Activated T-helper 1 cell treated with anti-CD3 and anti-CD28 coated beads, Interleukin-2, amount 50 U/mL, for 16 hours (primary cell): ENCODE measurements around the gene URB1.
"Not testable (repeated sequence)": the region's sequence is repeated elsewhere in the genome, so short reads cannot be mapped to it uniquely, and the experiment has no call there.

Source experiments
- DNase-seq, 2 donors: peaks; one replicate each; pipeline ENCODE4 v3.0.0-alpha.2; 2020; ENCODE audit warnings: low read depth in 1 of 2, low spot score in 1 of 2

The URB1 gene

GRCh38 chr21:32378956-32379355 lies 13.9 kb downstream of the URB1 start:
- no peak for DNase-seq

GRCh38 chr21:32377991-32378390 lies 14.8 kb downstream of the URB1 start:
- DNase-seq, result no peak

GRCh38 chr21:32377506-32377905 lies 15.3 kb downstream of the URB1 start:
- DNase-seq, result no peak

GRCh38 chr21:32372755-32373154 lies 20.1 kb downstream of the URB1 start:
- no peak for DNase-seq

GRCh38 chr21:32371913-32372314 lies 20.9 kb downstream of the URB1 start:
- DNase-seq, result no peak

GRCh38 chr21:32370998-32371766 lies 21.6 kb downstream of the URB1 start:
- DNase-seq, result no peak

GRCh38 chr21:32368961-32369360 lies 23.9 kb downstream of the URB1 start:
- DNase-seq, result not testable (repeated sequence)

GRCh38 chr21:32368386-32368785 lies 24.4 kb downstream of the URB1 start:
- no peak for DNase-seq

GRCh38 chr21:32367158-32367557 lies 25.7 kb downstream of the URB1 start:
- DNase-seq, result no peak

GRCh38 chr21:32366191-32366590 lies 26.6 kb downstream of the URB1 start:
- DNase-seq, result no peak

GRCh38 chr21:32364796-32365195 lies 28.0 kb downstream of the URB1 start:
- no peak for DNase-seq

GRCh38 chr21:32364387-32364786 lies 28.4 kb downstream of the URB1 start:
- no peak for DNase-seq

GRCh38 chr21:32360401-32360975 lies 32.3 kb downstream of the URB1 start:
- no peak for DNase-seq

GRCh38 chr21:32359719-32360260 lies 33.0 kb downstream of the URB1 start:
- no peak for DNase-seq

- DNase-seq, result no peak
Measured at GRCh38 chr21:32356874-32357395, 35.9 kb downstream of the URB1 start.

- no peak for DNase-seq
Measured at GRCh38 chr21:32353002-32353711, 39.7 kb downstream of the URB1 start.

GRCh38 chr21:32352526-32352925 lies 40.3 kb downstream of the URB1 start:
- no peak for DNase-seq

GRCh38 chr21:32351428-32351827 lies 41.4 kb downstream of the URB1 start:
- DNase-seq, result no peak

- no peak for DNase-seq
Measured at GRCh38 chr21:32350981-32351380, 41.8 kb downstream of the URB1 start.

- no peak for DNase-seq
Measured at GRCh38 chr21:32350211-32350980, 42.4 kb downstream of the URB1 start.

GRCh38 chr21:32349333-32349944 lies 43.4 kb downstream of the URB1 start:
- no peak for DNase-seq
